ENCODE data around the gene TFAP2E. TPM values are rescaled to one million over a fixed set of nuclear protein-coding genes. Genes with fewer than 3 reads are reported as not detected.

TFAP2E gene
- total and polyA plus RNA-seq, 10 donors: 0.60 to 4.4 (median 2.0) TPM; not detected in 2

DNA sequence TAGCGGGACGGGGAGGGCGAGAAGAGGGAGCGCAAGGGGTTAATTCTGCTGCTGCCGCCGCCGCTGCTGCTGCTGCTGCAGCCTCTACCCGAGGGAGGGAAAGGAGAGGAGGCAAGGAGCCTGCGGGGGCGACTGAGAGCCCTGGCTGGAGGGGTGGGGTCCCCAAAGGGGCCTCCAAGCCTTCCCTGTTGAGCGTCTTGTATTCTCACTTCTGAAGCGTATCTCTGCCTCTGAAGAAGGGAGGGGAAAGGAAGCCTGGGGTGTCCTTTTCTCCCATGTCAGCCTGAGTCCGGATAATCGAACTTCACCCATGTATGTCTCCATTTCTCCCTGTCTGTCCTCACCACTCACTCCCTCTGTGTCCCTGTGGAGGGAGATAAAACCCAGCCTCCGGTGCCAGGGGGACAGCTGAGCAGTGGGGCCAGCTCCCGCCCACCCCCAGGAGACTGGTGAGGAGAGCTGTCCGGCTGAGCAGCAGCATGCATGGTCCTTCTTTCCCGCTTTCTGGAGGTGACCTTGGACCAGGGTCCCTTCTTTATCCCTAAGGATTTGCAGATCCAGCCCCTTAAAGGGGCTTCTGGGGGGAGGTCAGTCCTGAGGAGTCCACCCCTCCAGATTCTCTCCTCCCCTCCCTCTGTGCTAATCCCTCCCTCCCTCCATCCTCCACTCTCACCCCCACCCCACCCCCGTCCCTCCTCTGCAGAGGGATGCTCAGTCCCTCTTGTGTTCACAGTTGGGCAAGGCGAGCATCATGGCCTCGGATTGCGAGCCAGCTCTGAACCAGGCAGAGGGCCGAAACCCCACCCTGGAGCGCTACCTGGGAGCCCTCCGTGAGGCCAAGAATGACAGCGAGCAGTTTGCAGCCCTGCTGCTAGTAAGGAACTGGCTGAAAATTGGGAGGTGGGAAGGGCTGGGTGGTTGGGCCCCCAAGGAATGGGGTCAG is 14.5 kb upstream of the TFAP2E start:
- H3K4me3 ChIP-seq: peak overlapping the region; percentile 76 to 99 (median 90)
- DNase-seq: peak; percentile 84
- H3K4me1 ChIP-seq: peaks cover 20 to 93% (median 55%) of the 10 kb centered on the region in 6 donors
- no peaks in the 10 kb centered on the region for H3K9me3 ChIP-seq
- H3K36me3 ChIP-seq: peaks cover 0 to 42% (median 5%) of the 10 kb centered on the region in 6 donors
- H3K27ac ChIP-seq: peak overlapping the region; percentile 90 to 99 (median 98)
- TF ChIP-seq POLR2AphosphoS5 (IDR thresholded peaks at IDR 0.05) (no peak), POLR2A (IDR thresholded peaks at IDR 0.05) (no peak)
- TF ChIP-seq, protein P1, sequence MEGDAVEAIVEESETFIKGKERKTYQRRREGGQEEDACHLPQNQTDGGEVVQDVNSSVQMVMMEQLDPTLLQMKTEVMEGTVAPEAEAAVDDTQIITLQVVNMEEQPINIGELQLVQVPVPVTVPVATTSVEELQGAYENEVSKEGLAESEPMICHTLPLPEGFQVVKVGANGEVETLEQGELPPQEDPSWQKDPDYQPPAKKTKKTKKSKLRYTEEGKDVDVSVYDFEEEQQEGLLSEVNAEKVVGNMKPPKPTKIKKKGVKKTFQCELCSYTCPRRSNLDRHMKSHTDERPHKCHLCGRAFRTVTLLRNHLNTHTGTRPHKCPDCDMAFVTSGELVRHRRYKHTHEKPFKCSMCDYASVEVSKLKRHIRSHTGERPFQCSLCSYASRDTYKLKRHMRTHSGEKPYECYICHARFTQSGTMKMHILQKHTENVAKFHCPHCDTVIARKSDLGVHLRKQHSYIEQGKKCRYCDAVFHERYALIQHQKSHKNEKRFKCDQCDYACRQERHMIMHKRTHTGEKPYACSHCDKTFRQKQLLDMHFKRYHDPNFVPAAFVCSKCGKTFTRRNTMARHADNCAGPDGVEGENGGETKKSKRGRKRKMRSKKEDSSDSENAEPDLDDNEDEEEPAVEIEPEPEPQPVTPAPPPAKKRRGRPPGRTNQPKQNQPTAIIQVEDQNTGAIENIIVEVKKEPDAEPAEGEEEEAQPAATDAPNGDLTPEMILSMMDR (IDR thresholded peaks at IDR 0.05 in 8 of 11, conservative IDR thresholded peaks at IDR 0.05 in 3 of 11): no peak
- intact Hi-C loops (cut with DNase I; ENCODE audit: low total_unique reads): no loop called here
- no peaks in the 10 kb centered on the region for H3K27me3 ChIP-seq (replicated peaks in 1 of 7)
- WGBS, 5 donors: 33 to 41% (median 36%) methylated on average over 17 to 26 of the region's 26 CpGs

DNA sequence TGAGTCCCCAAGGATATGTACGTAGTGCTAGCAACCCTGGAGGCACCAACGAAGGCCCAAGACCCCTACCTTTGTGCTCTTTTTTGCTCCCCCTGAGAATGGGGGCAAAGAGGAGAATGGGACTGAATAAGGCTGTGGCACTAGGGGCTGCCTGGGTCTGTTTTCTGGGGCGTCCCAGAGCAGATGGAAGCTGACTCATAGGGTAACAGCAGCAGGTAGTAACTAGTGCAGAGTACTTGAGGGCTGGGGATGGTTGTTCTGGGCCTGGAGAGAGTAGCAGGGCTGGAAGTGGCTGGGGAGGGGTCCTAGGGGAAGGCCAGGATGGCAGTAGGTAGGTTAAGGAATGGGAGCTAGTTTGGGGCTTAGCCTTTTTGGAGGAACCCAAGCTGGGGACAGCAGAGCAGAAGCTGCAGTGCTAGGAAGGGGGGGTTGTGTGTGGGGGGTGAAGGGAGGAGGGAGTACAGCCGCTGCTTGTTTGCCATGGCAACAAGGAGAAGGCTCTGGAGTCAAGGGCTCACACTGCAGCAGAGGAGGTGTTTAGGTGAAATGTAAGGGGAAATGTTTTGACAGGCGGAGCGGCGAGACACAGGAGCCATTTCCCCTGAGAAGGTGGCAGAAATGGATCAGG is 13.7 kb upstream of the TFAP2E start:
- peak overlapping the region in 2 of 8 donors; percentile 16 to 98 for H3K27ac ChIP-seq
- H3K4me1 ChIP-seq: peaks cover 16 to 91% (median 47%) of the 10 kb centered on the region in 6 donors
- intact Hi-C loops (cut with DNase I; ENCODE audit: low total_unique reads): no loop called here
- WGBS, 5 donors: 78 to 88% (median 80%) methylated on average over 7 of the region's 7 CpGs
- no peak for DNase-seq
- TF ChIP-seq POLR2A (IDR thresholded peaks at IDR 0.05) (no peak), POLR2AphosphoS5 (IDR thresholded peaks at IDR 0.05) (no peak)
- TF ChIP-seq, protein P1 (IDR thresholded peaks at IDR 0.05 in 8 of 11, conservative IDR thresholded peaks at IDR 0.05 in 3 of 11): no peak
- no peaks in the 10 kb centered on the region for H3K27me3 ChIP-seq (replicated peaks in 1 of 7)
- H3K4me3 ChIP-seq: no peak overlapping the region
- peaks cover 0 to 42% (median 3%) of the 10 kb centered on the region in 6 donors for H3K36me3 ChIP-seq
- H3K9me3 ChIP-seq: no peaks in the 10 kb centered on the region

DNA sequence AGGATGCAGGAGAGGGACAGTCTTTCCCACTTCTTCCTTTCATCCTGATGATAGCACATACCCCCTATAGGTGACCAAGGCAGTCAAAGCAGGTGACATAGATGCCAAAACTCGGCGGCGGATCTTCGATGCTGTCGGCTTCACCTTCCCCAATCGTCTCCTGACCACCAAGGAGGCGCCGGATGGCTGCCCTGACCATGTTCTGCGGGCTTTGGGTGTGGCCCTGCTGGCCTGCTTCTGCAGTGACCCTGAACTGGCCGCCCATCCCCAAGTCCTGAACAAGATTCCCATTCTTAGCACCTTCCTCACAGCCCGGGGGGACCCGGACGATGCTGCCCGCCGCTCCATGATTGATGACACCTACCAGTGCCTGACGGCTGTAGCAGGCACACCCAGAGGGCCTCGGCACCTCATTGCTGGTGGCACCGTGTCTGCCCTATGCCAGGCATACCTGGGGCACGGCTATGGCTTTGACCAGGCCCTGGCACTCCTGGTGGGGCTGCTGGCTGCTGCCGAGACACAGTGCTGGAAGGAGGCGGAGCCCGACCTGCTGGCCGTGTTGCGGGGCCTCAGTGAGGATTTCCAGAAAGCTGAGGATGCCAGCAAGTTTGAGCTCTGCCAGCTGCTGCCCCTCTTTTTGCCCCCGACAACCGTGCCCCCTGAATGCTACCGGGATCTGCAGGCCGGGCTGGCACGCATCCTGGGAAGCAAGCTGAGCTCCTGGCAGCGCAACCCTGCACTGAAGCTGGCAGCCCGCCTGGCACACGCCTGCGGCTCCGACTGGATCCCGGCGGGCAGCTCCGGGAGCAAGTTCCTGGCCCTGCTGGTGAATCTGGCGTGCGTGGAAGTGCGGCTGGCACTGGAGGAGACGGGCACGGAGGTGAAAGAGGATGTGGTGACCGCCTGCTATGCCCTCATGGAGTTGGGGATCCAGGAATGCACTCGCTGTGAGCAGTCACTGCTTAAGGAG is 12.6 kb upstream of the TFAP2E start:
- Histone ChIP-seq H3K36me3 (peaks cover 0 to 50% (median 5%) of the 10 kb centered on the region in 6 donors), H3K4me3 (no peak overlapping the region), H3K27me3 (replicated peaks in 1 of 7) (no peaks in the 10 kb centered on the region), H3K4me1 (peaks cover 11 to 85% (median 36%) of the 10 kb centered on the region in 6 donors), H3K27ac (no peak overlapping the region), H3K9me3 (no peaks in the 10 kb centered on the region)
- TF ChIP-seq, protein P1 (IDR thresholded peaks at IDR 0.05 in 8 of 11, conservative IDR thresholded peaks at IDR 0.05 in 3 of 11): no peak
- TF ChIP-seq POLR2A (IDR thresholded peaks at IDR 0.05) (no peak), POLR2AphosphoS5 (IDR thresholded peaks at IDR 0.05) (no peak)
- 81 to 90% (median 87%) methylated on average over 16 to 44 of the region's 44 CpGs for WGBS, 5 donors
- DNase-seq: peak; percentile 76
- intact Hi-C loops (cut with DNase I; ENCODE audit: low total_unique reads): loop anchor here (5.0 kb wide), 1 partner anchor 108 kb away; no protein-coding TSS in a partner anchor

Data from spleen (tissue), 11 donors.